DOHH2 (cell line): ENCODE data around the gene TRIM9.

ENCODE experiments used
- CTCF ChIP-seq: fragments of 200-600 bp; sonication (generic); IDR thresholded peaks from one replicate; pipeline ENCODE4 v1.5.1; 2014; ENCODE audit warnings: antibody characterized with exemption, mild to moderate bottlenecking, low read depth, low read length; ENCODE audit not compliant: poor library complexity, severe bottlenecking
- EZH2phosphoT487 ChIP-seq: fragments of 200-600 bp; sonication (generic); IDR thresholded peaks from 2 replicates; pipeline ENCODE4 v1.6.1; 2017; ENCODE audit warnings: borderline replicate concordance, mild to moderate bottlenecking, antibody characterized with exemption, low read length, moderate library complexity, mixed read lengths

DNA sequence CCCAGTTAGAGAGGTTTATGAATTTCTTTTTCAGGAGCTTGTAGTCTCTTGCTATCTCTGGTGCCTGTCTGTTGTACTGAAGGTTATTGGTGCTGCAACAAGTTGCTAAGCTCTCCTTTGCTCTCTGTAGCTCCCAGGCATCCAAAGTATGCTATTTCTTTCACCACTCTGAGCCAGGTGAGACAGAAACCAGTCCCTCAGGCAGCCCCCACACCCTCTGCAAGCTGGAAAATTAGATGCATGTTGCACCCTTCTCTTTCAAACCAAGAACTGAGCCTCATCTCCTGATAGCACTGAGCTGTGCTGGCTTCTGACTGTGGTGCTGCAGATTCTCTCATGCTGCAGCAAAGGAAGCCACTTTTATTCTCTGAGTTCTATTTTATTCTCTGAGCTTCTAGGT is 9.6 kb upstream of the TRIM9 start:
- no peak for TF ChIP-seq CTCF
- no peak for TF ChIP-seq EZH2phosphoT487
